Measurements from ENCODE around the gene CDH13.

The CDH13 gene

DNA sequence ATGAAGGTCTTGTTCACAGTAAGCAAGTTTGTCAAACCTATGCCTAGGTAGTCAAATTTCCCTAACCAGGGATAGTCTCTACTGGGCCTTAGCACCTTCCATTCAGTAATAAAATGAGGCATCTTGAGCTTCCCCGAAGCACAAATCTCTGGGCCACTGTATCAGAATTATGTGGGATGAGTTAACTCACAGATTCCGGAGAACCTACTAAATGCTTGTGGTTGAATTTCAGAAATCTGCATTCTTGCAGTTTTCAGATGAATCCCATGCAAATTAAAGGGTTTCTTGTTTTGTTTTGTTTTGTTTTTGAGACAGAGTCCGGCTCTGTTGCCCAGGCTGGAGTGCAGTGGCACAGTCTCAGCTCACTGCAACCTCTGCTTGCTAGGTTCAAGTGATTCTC lies 702.2 kb downstream of the CDH13 start:
- FAIRE-seq, result no peak

GRCh38 chr16:83329441-83329840 lies 702.7 kb downstream of the CDH13 start:
- FAIRE-seq, result no peak

- FAIRE-seq, result no peak
These were observed 703.5 kb downstream of the CDH13 start for GRCh38 chr16:83330251-83330650.

DNA sequence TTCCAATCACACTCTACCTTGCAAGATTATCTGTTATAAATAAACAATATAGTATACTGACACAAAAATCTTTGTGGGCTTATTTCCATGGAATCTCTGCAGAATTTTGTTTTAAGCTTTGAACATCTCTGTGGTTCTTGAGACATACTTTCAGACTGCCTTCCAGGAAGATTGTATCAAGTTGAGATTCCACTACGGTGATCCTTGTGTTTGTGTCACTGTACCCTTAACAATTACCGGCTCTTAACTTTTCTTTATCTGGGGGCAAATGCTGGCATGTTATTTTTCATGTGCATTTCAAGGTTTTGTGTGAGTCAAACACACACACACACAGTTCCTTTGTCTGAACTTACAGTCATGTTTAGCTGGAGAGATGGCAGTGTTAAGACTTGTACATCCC lies 708.3 kb downstream of the CDH13 start:
- FAIRE-seq, result no peak

DNA sequence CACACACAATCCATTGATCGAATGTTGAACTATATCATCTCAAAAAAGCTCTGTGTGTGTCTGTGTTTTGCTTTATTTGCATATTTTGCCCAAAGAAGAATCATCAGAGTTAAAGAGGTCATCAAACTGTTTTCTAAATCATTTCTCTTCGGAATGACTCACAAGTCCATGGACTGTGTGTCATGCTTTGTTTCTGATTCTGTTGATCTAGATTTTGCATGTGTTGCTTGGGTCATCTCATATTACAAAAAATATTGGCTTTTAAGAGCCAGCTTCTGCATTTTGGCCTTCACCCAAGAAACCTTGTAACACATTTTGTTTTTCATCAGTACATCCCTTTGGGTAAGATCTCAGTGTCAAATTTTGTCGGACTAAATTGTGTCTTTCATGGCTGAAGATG lies 709.8 kb downstream of the CDH13 start:
- FAIRE-seq, result no peak

DNA sequence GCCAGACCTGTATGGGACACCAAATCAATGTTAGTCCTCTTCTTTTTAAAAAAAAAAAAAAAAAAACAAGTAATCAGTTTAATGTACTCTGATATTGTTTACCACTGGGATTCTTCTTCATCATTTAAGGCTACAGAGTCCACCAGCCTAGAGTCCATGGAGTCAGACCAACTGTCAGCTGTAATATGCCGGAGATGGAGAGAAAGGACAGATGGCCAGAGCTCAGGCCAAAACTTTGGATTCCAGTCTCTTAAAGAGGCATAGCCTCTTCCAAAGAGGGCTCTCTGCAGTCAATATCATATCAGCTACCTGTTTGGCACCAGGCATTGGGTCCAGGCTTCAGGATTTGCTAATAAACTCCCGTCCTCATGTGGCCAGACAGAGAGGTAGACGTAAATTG lies 711.4 kb downstream of the CDH13 start:
- FAIRE-seq, result no peak

- no peak for FAIRE-seq
These were observed 712.2 kb downstream of the CDH13 start for GRCh38 chr16:83338941-83339340.

DNA sequence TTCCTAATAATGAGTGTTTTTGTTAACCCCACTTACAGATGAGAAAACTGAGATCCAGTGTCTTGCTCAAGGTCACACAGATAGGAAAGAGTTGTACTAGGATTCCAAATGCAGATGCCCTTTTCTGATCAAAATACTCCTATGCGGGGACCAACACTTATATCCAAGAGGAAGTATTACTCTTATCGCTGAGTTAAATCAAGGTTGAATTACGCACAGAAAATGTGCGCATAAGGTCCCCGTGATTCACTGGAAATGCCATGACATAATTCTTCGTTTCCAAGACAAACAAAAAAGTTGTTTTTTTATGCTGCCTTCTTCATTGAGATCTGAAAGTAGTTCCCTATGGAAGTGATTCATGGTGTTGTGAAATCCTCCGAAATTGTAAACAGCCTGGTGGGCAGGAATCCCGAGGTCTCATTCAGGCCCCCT lies 717.2 kb downstream of the CDH13 start:
- FAIRE-seq, result no peak

DNA sequence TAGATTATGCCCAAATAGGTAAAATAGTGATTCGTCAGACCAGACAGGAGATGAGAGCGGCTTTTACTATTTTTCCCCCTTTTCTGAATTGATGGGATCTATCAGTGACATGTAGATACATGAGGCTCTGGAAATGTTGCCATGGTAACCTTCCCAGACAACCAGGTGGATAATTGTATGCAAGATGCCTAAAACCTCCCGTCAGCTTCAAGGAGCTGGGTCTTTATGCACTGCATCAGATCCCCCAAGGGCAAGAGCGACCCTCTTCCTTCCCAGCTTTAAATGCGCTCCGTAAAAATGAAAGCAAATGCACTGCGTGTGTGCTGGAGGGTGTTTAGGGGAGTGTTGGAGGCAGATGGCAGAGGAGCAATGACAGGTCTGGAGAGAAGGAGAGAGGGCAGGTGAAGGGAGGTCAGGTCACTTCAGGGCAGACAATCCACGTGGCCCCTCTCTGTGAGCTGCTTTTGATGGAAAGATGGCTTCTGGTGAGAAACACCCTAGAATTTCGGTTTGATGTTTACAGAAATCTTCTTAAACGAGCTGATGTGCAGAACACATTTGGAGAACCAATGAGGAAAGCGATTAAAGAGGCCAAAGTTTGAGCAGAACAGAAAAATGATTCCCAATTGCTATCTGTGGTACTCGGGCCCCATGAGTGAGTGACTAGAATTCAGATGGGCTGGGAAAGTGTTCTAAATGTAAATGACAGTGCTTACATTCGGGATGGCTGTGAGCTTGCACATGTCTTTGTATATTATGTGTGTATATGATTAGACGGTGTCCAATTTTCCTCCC lies 719.3 kb downstream of the CDH13 start:
- FAIRE-seq, result no peak

GRCh38 chr16:83348991-83349390 lies 722.2 kb downstream of the CDH13 start:
- no peak for FAIRE-seq

GRCh38 chr16:83350481-83350880 lies 723.7 kb downstream of the CDH13 start:
- no peak for FAIRE-seq

GRCh38 chr16:83351846-83352245 lies 725.1 kb downstream of the CDH13 start:
- no peak for FAIRE-seq

DNA sequence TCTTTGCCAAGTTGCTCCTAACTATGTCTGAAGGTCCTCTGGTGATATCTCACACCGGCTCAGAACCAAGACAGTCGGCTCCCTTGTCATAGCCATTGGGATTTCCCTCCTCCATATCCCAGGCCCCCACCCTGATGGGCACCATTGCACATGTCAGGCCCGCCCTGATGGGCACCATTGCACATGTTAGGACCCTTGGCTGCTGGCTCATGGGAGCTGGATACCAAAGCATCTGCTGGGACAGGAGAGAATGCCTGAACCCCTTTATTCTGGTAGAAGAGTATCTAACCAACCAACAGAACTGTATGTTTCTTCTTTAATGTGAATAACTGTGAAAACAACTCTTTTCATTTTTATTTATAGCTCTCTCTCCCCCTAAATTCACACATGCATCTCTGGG lies 726.5 kb downstream of the CDH13 start:
- no peak for FAIRE-seq

- FAIRE-seq, result no peak
These were observed 727.2 kb downstream of the CDH13 start for GRCh38 chr16:83354015-83354414.

GRCh38 chr16:83355570-83356218 lies 728.9 kb downstream of the CDH13 start:
- FAIRE-seq, result no peak

- FAIRE-seq, result no peak
These were observed 729.5 kb downstream of the CDH13 start for GRCh38 chr16:83356266-83356665.

DNA sequence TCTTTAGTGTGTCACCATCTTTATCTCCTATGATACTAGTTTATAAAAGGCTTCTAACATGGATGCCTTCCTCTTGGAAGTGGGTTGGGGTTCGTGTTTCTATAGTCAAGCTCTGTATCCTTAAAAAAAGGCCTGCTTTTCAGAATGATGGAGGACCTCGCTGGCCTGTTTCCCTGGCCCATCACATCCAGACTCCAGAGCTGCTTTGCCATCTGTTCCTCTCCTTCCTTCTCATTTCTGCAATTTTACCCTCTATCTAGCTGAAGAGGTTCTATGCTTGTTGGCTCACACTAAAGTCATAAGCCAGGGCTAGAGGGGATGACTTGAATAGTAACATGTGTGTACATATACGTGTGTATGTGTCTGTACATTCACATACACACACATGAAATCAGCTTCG lies 730.2 kb downstream of the CDH13 start:
- FAIRE-seq, result no peak

DNA sequence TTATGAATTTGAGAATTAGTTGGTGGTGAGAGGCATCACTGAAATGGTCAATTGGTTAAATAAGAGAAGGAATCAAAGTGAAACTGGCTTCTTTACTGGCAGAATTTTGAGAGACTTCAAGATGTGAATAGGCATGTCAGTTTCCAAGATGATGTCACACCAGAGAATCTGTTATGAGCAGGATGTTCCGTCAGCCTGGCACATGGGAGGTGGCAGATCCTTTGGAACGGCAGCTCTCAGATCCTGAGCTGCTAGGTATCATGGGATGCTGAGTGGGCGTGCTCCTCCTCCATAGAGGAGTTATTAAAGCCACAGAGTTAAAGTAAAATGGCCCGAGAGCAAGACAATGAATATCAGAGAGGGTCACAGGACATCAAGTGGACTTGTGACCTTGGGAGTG lies 736.8 kb downstream of the CDH13 start:
- no peak for FAIRE-seq

DNA sequence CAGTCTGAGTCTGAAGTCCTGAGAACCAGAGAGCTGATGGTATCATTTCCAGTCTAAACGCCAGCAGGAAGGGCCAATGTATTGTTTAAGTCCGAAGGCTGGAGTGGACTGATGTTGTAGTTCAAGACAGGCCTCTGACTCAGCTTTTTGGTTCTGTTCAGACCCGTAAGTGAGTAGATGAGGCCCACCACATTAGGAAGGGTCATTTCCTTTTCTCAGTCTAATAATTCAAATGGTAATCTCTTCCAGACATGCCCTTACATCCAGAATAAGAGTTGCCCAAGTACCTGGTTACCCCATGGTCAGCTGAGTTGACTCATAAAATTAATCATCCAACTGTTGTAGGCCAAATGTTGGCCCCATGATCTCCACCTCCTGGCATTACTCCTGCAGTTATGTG lies 738.4 kb downstream of the CDH13 start:
- FAIRE-seq, result no peak

DNA sequence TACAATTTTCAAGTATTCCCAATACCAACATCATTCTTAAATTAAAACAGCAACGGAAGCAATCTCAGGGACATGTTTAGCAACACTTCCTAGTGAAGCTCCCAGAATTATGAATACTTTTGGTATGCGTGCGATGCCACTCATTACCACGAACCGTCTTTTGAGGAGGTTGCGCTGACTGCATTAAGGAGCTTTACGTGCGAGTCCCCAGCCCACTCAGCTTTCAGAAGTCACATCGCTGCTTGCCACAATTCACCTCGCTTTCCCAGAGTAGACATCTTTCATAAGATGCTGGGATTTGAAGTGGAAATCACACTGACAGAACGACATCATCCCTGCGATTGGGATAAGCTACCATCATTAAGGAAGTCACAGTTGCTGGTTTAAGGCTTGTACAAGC lies 739.5 kb downstream of the CDH13 start:
- FAIRE-seq, result no peak

GRCh38 chr16:83374979-83375378 lies 748.2 kb downstream of the CDH13 start:
- no peak for FAIRE-seq

- no peak for FAIRE-seq
These were observed 763.0 kb downstream of the CDH13 start for GRCh38 chr16:83389751-83390150.

DNA sequence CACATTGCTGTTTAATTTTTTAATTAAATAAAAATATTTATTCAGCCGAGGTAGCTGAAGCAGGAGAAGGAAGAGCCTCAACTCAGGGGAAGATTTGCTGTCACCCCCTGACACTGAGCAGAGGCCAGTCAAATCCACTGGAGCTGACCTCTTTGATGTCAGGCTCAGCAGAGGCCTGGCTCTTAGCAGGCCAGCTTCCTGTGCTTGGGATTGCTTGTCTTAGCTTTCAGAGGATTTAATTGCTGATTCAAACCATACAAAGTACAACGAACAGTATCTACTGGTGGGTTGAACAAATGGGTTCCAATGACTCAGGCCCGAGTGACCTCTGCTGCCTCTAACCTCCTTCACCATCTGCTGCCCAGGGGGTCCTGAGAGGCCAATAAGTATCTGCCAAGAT lies 764.0 kb downstream of the CDH13 start:
- no peak for FAIRE-seq

GRCh38 chr16:83392743-83393142 lies 766.0 kb downstream of the CDH13 start:
- FAIRE-seq, result no peak
